Activated CD8-positive, alpha-beta memory T cell treated with anti-CD3 and anti-CD28 coated beads for 4 hours (primary cell): Measurements from ENCODE around the gene DUOXA2.
"Not testable (repeated sequence)": the region's sequence is repeated elsewhere in the genome, so short reads cannot be mapped to it uniquely, and the experiment has no call there.

Experiments used
- DNase-seq, 2 donors: peaks; one replicate each; pipeline ENCODE4 v3.0.0-alpha.2; 2020; ENCODE audit warnings: low read depth in 2 of 2

Gene DUOXA2

GRCh38 chr15:45114076-45114750 lies at the start of gene DUOXA2, which contains the start of gene DUOX2:
Gene DUOXA2 (plus strand): TSS chr15:45114326. CDS start chr15:45114606, 280 bp downstream.
Gene DUOX2 (minus strand): TSS chr15:45114172. CDS start chr15:45113411, 761 bp downstream.
- DNase-seq, result no peak

- DNase-seq, result no peak
Observed at GRCh38 chr15:45064386-45064785, 49.7 kb upstream of the DUOXA2 start.

GRCh38 chr15:45069942-45070360 lies 44.2 kb upstream of the DUOXA2 start:
- not testable (repeated sequence) for DNase-seq

GRCh38 chr15:45073602-45074001 lies 40.5 kb upstream of the DUOXA2 start:
- not testable (repeated sequence) for DNase-seq

GRCh38 chr15:45075440-45076320 lies 38.4 kb upstream of the DUOXA2 start:
- DNase-seq, result not testable (repeated sequence)

GRCh38 chr15:45077391-45077790 lies 36.7 kb upstream of the DUOXA2 start:
- DNase-seq, result not testable (repeated sequence)

- not testable (repeated sequence) for DNase-seq
Observed at GRCh38 chr15:45079201-45079600, 34.9 kb upstream of the DUOXA2 start.

GRCh38 chr15:45079628-45080246 lies 34.4 kb upstream of the DUOXA2 start:
- DNase-seq, result not testable (repeated sequence)

- not testable (repeated sequence) for DNase-seq
Observed at GRCh38 chr15:45080593-45080992, 33.5 kb upstream of the DUOXA2 start.

GRCh38 chr15:45082412-45082811 lies 31.7 kb upstream of the DUOXA2 start:
- not testable (repeated sequence) for DNase-seq

GRCh38 chr15:45083223-45083622 lies 30.9 kb upstream of the DUOXA2 start:
- no peak for DNase-seq

- no peak for DNase-seq
Observed at GRCh38 chr15:45084163-45084562, 30.0 kb upstream of the DUOXA2 start.

- DNase-seq, result no peak
Observed at GRCh38 chr15:45087513-45087912, 26.6 kb upstream of the DUOXA2 start.

GRCh38 chr15:45088801-45089711 lies 25.1 kb upstream of the DUOXA2 start:
- no peak for DNase-seq

- no peak for DNase-seq
Observed at GRCh38 chr15:45089712-45090373, 24.3 kb upstream of the DUOXA2 start.

- DNase-seq, result no peak
Observed at GRCh38 chr15:45091161-45091560, 23.0 kb upstream of the DUOXA2 start.

- DNase-seq, result no peak
Observed at GRCh38 chr15:45091576-45091975, 22.6 kb upstream of the DUOXA2 start.

GRCh38 chr15:45093013-45093412 lies 21.1 kb upstream of the DUOXA2 start:
- no peak for DNase-seq

- DNase-seq, result no peak
Observed at GRCh38 chr15:45093622-45094357, 20.3 kb upstream of the DUOXA2 start.

GRCh38 chr15:45094358-45094730 lies 19.8 kb upstream of the DUOXA2 start:
- DNase-seq, result no peak
